ENCODE data around the gene GAS2L3.
"Not testable (repeated sequence)": the region's sequence is repeated elsewhere in the genome, so short reads cannot be mapped to it uniquely, and the experiment has no call there.

GAS2L3 gene

DNA sequence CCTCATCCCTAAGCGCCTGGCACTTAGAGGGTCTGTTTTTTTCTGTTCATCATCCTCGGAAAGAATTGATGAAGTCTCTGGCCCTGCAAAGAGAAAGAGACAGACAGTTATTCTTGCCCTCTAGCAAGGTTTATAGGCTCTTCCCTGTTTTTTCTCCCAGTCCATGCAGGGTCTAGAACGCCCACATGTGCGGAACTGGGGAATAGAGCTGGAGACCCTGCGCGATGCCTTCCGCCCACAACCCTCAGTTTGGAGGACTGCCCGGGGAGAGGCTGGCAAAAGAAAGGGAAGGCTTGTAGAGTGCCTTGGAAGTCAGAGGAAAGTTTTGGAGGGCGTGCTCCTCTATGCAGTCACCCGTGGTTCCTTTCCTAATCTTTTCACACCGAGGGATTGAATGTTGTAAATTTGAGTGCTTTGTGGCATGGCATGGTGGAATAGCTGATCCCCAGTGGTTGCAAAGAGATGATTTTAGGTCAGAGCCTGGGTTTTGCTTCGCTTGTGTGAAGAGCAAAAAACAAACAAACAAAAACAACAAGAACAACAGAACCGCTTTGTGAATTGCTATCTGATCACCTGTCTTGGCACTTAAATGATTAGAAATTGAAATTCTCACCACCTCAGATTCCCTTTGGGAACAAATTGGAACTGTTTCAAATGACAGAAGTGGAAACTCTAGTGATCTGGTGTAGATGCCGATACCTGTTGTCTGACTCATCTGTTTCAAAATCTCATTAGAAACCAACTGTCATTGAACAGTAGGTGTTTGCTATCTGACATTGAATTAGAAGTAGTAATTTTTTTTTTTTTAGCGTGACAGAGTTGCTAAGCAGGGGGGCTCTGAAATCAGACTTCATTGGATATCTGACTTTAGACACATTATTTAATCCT is 947 bp downstream of the GAS2L3 start:
- no peak for DNase-seq

DNA sequence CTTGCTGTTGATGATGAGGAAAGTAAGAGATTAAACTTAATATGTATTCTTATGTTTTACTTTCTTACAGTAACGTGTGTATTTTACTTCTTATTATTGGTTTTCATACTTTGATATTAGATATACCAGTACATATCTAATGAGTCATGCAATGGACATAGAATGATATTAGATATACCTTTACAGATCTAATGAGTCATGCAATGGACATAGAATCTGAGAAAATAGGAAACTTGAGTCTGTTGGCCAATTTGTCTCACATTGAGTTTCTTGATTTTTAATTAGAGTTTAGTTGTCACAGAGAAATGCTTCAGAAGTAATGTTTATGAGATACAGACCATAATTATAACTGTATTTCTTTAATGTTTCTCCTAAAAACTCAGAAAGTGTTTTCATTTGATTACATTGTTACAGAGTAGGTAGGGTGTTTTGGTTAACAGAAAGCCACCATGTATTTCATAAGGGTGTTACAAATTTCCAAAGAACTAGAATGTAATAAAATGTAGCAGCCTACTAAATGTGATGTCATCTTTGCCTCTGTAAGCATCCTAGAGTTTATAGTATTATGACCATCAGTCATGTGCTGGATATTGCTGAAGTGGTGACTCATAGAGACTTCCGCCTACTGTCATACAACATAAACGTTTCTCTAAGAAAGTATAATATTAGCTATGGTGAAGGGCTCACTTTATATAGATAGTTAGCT is 3.0 kb downstream of the GAS2L3 start:
- DNase-seq, result no peak

DNA sequence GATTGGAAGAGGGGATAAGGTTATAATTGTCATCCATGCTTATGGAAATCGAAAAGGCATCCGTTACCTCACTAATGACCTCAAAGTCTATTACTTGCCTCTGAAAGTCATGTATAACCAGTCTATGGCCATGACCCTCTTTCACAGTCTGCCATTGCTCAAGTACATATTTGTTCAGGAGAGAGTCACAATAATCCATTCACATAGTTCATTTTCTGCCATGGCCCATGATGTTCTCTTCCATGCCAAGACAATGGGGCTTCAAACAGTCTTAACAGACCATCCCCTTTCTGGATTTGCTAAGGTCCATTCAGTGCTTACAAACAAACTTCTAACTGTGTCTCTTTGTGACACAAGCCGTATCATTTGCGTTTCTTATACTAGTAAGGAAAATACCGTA is 5.4 kb downstream of the GAS2L3 start:
- no peak for DNase-seq

DNA sequence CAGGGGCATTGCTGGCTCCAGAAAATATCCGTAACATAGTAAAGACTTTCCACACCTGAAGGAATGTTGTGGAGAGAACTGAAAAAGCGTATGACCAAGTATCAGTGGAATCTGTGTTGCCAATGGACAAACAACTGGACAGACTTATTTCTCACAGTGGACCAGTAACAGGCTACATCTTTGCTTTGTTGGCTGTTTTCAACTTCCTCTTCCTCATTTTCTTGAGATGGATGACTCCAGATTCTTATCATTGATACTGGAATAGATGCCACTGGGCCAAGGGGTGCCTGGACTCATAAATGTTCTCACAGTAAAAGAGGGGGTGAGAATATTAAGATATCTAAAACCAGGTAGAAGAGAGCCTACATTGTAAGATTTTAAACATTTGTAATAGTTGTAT is 6.4 kb downstream of the GAS2L3 start:
- no peak for DNase-seq

DNA sequence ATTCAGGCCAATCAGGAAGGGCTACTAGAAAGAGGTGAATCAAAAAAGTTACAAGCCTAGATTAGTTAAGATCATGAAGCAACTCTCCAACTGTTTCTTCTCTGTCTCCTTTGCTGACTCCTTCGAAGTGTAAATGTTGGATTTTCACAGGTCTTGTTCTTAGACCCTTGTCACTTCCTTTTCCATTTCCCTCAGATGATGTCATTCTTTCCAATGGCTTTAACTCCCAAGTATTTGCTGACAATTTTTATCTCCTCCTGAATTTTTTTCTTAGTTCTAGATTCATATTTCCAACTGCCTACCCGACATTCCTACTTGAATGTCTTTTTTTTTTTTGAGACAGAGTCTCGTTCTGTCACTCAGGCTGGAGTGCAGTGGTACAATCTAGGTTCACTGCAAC is 10.8 kb downstream of the GAS2L3 start:
- no peak for DNase-seq

DNA sequence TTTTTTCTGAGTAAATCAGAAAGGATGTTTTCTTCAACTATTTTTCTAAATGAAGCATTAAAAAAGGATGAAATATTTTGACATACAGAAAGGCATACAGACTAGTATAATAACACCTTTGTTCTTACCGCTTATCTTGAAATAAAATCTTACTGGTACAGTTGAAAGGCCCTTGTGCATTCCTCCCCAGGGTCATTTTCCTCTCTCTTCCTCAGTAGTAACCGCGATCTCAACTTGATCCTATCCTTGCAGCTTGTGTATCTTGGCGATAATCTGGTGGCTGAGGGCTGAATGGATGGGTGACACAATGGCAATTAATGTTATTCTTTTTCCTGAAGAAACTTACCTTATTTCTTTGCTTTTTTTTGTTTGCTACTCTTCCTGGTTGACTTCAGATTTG is 18.5 kb downstream of the GAS2L3 start:
- DNase-seq, result no peak

DNA sequence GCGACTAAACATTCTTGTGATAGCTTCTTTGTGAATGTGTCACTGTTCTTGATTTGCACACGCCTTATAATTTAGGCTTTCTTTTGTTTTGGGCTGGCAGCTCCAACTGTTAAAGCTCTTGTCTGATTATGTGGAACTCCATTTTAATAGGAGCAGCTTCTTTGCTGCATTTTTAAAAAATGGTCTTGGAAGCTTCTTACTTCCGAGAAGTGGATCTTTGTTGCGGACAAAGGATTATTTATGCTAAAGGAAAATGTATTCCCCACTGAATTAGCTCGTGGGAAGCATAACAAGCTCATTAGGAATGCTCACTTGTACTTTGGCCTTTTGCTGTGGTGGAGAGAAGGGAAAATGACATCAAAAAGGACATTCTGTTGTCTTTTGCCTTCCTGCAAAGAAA is 20.0 kb downstream of the GAS2L3 start:
- no peak for DNase-seq

DNA sequence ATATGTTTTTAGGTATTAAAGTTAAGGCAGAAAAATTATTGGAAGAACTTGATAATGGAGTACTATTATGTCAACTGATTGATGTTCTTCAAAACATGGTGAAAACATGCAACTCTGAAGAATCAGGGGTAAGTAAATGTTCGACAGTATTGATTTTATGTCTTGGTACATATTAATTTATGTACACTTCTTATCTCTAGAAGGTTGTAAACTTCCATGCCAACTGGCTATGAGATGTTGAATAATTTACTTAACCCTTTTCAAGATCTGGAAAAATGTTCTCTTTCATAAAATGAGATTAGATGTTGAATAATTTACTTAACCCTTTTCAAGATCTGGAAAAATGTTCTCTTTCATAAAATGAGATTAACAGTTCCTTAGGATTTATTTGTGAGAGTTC is 28.1 kb downstream of the GAS2L3 start:
- DNase-seq, result no peak

DNA sequence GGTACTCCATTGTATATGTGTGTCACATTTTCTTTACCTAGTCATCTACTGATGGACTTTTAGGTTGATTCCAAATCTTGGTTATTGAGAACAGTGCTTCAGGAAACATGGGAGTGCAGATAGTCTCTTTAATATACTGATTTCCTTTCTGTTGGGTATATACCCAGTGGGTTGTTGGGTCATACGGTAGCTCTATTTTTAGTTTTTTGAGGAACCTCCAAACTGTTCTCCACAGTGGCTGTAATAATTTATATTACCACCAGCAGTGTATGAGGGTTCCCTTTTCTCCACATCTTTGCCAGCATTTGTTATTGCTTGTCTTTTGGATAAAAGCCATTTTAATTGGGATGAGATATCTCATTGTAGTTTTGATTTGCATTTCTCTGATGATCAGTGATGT is 29.5 kb downstream of the GAS2L3 start:
- not testable (repeated sequence) for DNase-seq

DNA sequence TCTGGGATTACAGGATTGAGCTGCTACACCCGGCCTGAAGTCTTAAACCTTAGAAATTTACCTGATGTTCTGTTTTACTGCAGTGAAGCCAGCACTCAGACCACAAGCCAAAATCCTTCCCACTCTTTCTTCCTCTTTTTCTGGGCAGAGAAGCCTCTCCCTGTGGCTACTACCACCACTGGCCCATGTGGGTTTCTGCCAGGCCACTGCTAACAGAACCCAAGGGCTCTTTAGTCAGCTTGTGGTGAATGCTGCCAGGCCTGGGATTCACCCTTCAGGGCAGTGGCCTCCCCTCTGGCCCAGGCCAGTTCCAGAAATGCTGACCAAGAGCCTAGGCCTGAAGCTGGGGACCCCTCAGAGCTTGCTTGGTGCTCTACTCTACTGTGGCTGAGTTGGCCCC is 35.3 kb downstream of the GAS2L3 start:
- no peak for DNase-seq

DNA sequence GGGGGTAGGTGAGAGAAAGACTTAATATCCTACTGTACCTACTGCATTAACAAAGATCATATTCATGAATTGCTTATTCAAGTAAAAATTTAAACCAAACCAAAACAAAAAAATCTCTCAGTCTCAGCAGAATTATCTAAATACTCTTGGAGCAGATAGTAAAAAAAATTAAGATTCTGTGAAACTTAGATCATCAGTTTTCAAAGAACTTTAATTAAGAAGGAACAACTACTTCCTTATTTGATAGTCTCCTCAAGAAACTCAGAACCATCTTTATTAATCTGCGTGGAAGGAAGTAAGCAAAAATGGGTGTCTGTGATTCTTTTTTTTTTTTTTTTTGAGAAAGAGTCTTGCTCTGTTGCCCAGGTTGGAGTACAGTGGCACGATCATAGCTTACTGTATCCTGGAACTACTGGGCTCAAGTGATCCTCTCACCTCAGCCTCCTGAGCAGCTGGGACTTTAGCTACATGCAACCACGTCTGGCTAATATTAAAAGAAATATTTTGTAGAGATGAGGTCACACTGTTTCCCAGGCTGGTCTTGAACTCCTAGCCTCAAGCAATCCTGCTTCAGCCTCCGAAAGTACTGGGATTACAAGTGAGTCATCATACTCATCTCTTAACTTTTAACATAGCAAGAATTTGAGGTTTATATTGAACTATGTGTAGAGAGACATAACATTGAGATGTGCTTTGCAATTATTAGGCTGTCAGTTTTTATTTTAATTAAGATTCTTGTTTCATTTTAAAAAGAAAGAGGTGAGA is 37.4 kb downstream of the GAS2L3 start:
- DNase-seq, result no peak

DNA sequence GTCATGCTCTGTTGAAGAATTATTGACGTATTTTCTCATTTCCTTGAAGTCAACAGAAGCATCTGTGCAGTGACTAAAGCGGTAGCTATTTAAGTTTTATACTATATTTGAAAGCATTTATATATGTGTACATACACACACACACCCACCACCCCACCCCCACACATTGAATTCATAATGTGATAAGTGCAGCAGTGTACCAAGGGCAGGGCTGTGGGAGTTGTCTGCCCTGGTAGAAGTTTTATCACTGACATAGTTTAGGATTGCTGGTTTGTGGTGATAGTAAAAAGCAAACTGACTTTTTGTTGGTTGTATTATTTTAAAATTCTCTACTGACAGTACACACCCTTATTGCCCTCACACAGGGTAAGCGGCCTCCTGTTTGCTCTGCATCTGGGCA is 39.1 kb downstream of the GAS2L3 start:
- no peak for DNase-seq

DNA sequence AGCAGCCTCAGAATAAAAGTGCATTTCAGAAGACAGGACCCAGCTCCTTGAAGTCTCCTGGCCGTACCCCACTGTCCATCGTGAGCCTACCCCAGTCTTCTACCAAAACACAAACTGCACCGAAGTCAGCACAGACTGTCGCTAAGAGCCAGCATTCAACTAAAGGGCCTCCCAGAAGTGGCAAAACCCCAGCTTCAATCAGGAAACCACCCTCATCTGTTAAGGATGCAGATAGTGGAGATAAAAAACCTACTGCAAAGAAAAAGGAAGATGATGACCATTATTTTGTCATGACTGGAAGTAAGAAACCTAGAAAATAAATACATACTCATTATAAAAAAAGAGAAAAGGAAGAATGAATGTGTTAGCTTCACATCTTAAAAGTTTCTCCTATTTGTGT is 51.1 kb downstream of the GAS2L3 start:
- no peak for DNase-seq

DNA sequence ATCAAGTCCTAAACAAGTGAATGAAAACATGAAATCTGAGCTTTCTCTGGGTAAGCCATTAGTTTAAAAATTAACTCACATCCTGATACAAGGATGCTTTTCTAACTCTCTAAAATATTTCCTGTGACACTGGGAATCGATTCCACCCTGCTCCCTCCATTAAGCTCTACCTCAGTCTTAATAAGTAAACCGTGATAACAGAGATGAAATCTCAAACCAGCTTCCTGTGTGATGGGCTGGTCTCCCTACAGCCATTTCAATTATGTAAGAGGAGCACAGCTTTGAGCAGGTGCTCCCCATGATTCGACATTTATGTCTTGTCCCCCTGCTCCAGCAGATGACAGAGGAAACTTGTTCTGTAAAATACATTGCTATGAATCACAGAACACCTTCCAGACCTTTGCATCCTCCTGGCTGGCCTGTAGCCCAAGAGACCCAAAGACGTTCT is 59.0 kb downstream of the GAS2L3 start:
- no peak for DNase-seq

DNA sequence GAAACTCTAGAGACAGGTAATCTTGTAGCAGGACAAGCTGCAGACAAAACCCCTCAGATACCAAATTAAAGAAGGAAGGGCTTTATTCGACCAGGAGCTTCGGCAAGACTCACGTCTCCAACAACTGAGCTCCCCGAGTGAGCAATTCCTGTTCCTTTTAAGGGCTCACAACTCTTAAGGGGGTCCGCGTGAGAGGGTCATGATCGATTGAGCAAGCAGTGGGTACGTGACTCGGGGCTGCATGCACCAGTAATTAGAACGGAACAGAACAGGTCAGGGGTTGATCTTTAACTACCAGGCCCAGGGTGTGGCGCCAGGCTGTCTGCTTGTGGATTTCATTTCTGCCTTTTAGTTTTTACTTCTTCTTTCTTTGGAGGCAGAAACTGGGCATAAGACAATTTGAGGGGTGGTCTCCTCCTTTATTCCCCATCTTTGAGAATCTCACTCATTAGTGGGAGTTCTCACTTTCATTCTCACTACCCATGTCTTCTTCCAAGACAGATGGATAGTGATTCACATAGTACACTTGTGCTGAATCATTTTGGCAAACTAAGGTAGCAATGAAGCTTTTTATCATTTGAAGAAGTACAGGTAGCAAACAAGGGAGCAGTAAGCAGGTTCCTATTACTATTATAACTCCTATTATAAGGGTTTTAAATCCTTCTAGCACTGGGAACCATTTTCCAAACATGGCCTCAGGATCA is 59.8 kb downstream of the GAS2L3 start:
- DNase-seq, result not testable (repeated sequence)

DNA sequence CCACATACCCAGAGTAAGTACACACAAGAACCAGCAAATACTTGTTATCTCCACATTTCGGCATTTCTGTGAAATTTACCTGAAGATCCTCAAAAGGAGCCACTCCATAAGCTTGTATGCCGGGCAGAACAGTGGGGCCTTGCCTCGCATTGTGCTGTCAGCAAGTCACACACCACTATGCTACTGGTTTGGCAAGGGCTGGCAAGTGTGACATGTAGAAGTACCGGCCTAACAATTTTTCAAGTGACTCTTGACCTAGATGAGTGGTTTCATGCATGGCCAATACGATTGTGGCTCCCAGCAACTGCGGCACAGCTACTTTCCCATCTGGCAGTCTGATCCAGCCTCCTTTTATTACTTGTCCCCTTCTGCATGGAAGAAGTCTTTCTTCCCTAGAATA is 69.8 kb downstream of the GAS2L3 start:
- DNase-seq, result no peak

DNA sequence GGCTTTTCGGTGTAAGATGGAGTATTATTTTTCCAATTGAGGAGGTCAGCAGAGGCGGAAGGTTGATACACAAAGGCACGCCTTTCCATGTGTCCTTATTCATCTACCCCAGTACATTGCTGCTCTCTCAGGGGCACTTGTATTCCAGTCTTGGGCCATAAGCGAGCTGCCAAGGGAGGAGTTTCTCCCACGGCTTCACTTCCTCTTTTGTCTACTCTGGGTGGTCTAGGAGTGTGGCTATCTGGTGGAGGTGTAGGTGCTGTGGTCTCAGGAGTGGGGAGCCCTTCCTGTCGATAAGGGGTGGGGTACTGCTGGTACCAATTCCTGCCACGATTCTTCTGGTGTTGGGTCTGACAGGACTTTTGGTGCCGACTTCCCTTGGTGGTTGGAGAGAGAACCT is 73.4 kb downstream of the GAS2L3 start:
- DNase-seq, result no peak

DNA sequence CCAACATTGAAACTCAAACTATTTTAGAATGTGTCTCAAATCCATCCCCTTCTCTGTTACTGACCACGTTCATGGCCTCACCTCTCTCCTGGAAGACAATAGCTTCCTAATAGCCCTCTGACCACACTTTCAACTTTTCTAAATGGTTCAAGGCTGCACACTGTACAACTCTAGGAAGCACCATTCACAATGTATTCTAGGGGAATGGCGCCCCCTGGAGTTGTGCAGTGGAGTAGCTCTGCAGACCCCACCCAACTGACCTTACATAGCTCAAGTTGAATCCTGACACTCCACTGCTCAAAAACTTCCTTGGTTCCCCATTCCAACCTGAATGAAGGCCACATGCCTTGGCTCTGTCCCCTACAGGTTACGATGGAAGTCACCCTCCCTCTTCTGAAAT is 77.6 kb downstream of the GAS2L3 start:
- DNase-seq, result no peak

DNA sequence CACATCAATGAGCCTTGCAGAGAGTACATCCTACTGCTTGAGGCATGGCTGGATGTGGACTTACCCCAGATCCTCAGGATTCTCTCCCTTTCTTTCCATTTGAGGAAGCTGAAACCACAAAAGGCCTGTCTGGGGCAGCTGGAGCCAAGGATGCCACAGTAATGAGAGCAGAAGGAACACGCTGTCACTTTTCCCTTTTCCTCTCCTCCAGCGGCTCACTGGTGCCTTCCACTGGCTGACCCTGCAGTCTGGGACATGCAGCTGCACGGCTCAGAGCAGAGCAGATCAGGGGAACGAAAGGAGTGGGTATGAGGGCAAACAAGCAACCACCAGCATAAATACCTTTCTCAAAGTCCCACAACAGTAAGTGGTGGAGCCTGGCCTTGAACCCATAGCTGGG is 78.2 kb downstream of the GAS2L3 start:
- DNase-seq, result no peak

DNA sequence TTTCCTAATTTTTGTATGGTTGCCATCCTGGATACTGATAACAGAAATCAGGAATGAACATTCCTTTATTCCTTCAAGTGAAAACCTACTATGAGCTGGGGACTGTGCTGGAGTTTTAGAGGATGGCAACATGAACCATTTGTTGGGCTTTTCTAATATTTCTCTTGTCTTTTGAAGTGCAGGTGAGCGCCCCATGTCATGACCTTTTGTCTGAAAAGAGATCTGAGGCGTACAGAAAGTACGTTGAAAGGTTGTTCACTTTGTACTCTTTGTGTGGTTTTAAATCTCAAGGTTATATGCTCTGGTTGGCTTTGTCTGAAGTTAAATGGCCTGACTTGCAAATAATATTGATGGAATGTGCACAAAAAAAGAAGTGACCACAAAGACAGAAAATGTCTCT is 79.0 kb downstream of the GAS2L3 start:
- no peak for DNase-seq

DNA sequence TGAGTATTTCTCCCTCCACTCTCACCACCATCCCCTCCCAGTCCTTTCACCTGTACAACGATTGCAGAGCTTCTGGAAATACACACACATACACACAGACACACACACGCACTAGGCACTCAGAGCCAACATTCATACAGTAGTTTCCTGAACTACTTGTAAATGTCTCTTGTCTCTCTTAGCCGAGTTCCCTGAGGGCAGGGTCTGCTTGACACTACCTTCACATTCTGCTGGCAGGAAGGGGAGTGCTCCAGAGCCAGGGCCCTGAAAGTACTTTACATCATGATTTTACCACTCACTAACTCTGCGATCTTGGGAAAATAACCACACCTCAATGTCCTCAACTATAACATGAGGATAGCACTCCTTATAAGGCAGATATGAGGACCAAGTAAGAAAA is 82.7 kb downstream of the GAS2L3 start:
- no peak for DNase-seq

DNA sequence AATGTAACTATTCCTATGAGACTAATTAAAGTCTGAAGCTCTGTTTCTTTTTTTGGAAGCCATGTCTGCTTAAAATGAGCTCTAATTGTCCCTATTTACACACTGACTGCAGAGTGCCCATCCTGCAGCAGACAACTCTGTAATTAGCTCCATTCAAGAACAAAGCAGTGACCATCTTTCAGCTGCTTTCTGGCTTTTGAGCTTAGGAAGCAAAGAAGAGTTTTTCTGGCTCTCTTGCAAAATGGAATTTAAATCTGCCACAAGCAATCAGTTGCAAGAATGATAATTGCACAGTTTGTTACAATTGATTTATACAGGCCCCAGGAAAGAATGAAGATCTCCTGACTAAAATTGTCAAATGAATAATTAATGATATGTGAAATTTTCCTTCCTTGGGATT is 83.4 kb downstream of the GAS2L3 start:
- DNase-seq, result no peak
